Measurements from ENCODE around the gene GAPT.

GRCh38 chr5:58444805-58445204, 46.4 kb upstream of the GAPT start:
- no peak for TF ChIP-seq CTCF (optimal IDR thresholded peaks at IDR 0.05 in 1 of 3, IDR thresholded peaks at IDR 0.05 in 1 of 3, conservative IDR thresholded peaks at IDR 0.05 in 1 of 3; ENCODE audit: extremely low read depth in 1 of 3, insufficient read depth in 2 of 3, low read length in 3 of 3)
- TF ChIP-seq EZH2 (IDR thresholded peaks at IDR 0.05; ENCODE audit: low read length), result no peak

All from keratinocyte (primary cell).